Gastroesophageal sphincter (tissue), 4 donors: ENCODE measurements around the gene TAF15. TPM values are rescaled to one million over a fixed set of nuclear protein-coding genes. Genes with fewer than 3 reads are reported as not detected.

ENCODE experiments used
- ATAC-seq: fragments of 150-250 bp; one replicate; pipeline ENCODE4 v1.9.1; 2016; ENCODE audit warnings: mild to moderate bottlenecking, moderate library complexity
- H3K27ac ChIP-seq, 4 donors: fragments of 200-600 bp; sonication (generic) in 3 of 4; 1 replicate in 3 of 4; 2 replicates in 1 of 4; pipeline ENCODE4 v1.5.1; 2016 to 2019
- H3K27me3 ChIP-seq: fragments of 200-600 bp; sonication (generic); one replicate; pipeline ENCODE4 v1.5.1; 2019
- H3K36me3 ChIP-seq, 2 donors: fragments of 200-600 bp; sonication (generic); one replicate each; pipeline ENCODE4 v1.5.1; 2019; ENCODE audit warnings: control low read depth in 1 of 2
- H3K4me1 ChIP-seq, 3 donors: fragments of 200-600 bp; sonication (generic); 1 replicate in 2 of 3; 2 replicates in 1 of 3; pipeline ENCODE4 v1.5.1; 2016 to 2019; ENCODE audit warnings: control low read depth in 2 of 3
- H3K4me3 ChIP-seq, 2 donors: fragments of 200-600 bp; sonication (generic); one replicate each; pipeline ENCODE4 v1.5.1; 2019; ENCODE audit warnings: mild to moderate bottlenecking in 1 of 2, moderate library complexity in 1 of 2
- H3K9me3 ChIP-seq, 3 donors: fragments of 200-600 bp; sonication (generic); one replicate each; pipeline ENCODE4 v1.5.1; 2017 to 2019; ENCODE audit warnings: control low read depth in 2 of 3
- CTCF ChIP-seq, 4 experiments: fragments of 200-600 bp in 2 of 4; fragments of 450-650 bp in 2 of 4; sonication (generic) in 1 of 4; IDR thresholded peaks; one replicate each; pipeline ENCODE4 v1.5.1; 2017 to 2019; ENCODE audit warnings: antibody characterized with exemption in 4 of 4, mild to moderate bottlenecking in 2 of 4, moderate library complexity in 2 of 4
- EP300 ChIP-seq: sonication (generic); formaldehyde crosslinking; IDR thresholded peaks from one replicate; pipeline ENCODE4 v1.6.1; 2017; ENCODE audit warnings: antibody characterized with exemption, mild to moderate bottlenecking
- POLR2A ChIP-seq, 2 donors: fragments of 450-650 bp; IDR thresholded peaks; one replicate each; pipeline ENCODE4 v1.6.1; 2017; ENCODE audit warnings: antibody characterized with exemption in 2 of 2, mild to moderate bottlenecking in 2 of 2, moderate library complexity in 1 of 2
- POLR2AphosphoS5 ChIP-seq: sonication (generic); formaldehyde crosslinking; IDR thresholded peaks from one replicate; pipeline ENCODE4 v1.6.1; 2017; ENCODE audit warnings: antibody characterized with exemption
- WGBS, 2 donors: methylation state at CpG; one replicate each; pipeline ENCODE4 v1.1.5; 2018; ENCODE audit warnings: low coverage in 1 of 2; 5-methylcytosine and 5-hydroxymethylcytosine counted together
- total RNA-seq, 4 donors: library from RNA; depleted of rRNA; stranded (reverse); fragments of >200 nt; gene quantifications; one replicate each; pipeline ENCODE4 v1.1.0, GENCODE V29; 2016

TAF15 gene
- total RNA-seq, 4 donors from 2014 or later = 58.2 to 144 (median 109) TPM

GRCh38 chr17:35875072-35875799 is 66.0 kb downstream of the TAF15 start:
- ATAC-seq = no peak
- WGBS, 2 donors = 56 to 65% methylated on average over 4 to 5 of the region's 5 CpGs
- Histone ChIP-seq H3K27ac (no peak overlapping the region), H3K36me3 (no peaks in the 10 kb centered on the region), H3K9me3 (no peaks in the 10 kb centered on the region), H3K4me3 (no peak overlapping the region), H3K27me3 (no peaks in the 10 kb centered on the region), H3K4me1 (no peaks in the 10 kb centered on the region)
- TF ChIP-seq CTCF (IDR thresholded peaks at IDR 0.05) (no peak), POLR2A (IDR thresholded peaks at IDR 0.05) (no peak), EP300 (no peak), POLR2AphosphoS5 (no peak)

- Histone ChIP-seq H3K4me3 (no peak overlapping the region), H3K9me3 (no peaks in the 10 kb centered on the region), H3K4me1 (no peaks in the 10 kb centered on the region), H3K27me3 (no peaks in the 10 kb centered on the region), H3K36me3 (no peaks in the 10 kb centered on the region), H3K27ac (no peak overlapping the region)
- TF ChIP-seq CTCF (IDR thresholded peaks at IDR 0.05) (no peak), EP300 (no peak), POLR2A (IDR thresholded peaks at IDR 0.05) (no peak), POLR2AphosphoS5 (no peak)
- no peak for ATAC-seq
- 62 to 76% methylated on average over 3 of the region's 3 CpGs for WGBS, 2 donors
Observed at GRCh38 chr17:35875800-35876139, 66.5 kb downstream of the TAF15 start.

GRCh38 chr17:35876534-35876933 is 67.2 kb downstream of the TAF15 start:
- 59 to 77% methylated on average over 3 of the region's 3 CpGs for WGBS, 2 donors
- no peak for TF ChIP-seq POLR2A (IDR thresholded peaks at IDR 0.05)
- no peak for TF ChIP-seq POLR2AphosphoS5
- TF ChIP-seq EP300 = no peak
- no peak for TF ChIP-seq CTCF (IDR thresholded peaks at IDR 0.05)
- no peaks in the 10 kb centered on the region for H3K36me3 ChIP-seq
- H3K9me3 ChIP-seq = no peaks in the 10 kb centered on the region
- ATAC-seq = no peak
- no peaks in the 10 kb centered on the region for H3K4me1 ChIP-seq
- no peak overlapping the region for H3K27ac ChIP-seq
- no peaks in the 10 kb centered on the region for H3K27me3 ChIP-seq
- no peak overlapping the region for H3K4me3 ChIP-seq

- Histone ChIP-seq H3K4me1 (no peaks in the 10 kb centered on the region), H3K4me3 (no peak overlapping the region), H3K9me3 (no peaks in the 10 kb centered on the region), H3K27me3 (no peaks in the 10 kb centered on the region), H3K27ac (no peak overlapping the region), H3K36me3 (no peaks in the 10 kb centered on the region)
- no peak for ATAC-seq
- TF ChIP-seq EP300 = no peak
- TF ChIP-seq POLR2A (IDR thresholded peaks at IDR 0.05) = no peak
- no peak for TF ChIP-seq POLR2AphosphoS5
- no peak for TF ChIP-seq CTCF (IDR thresholded peaks at IDR 0.05)
Observed at GRCh38 chr17:35877345-35878029, 68.2 kb downstream of the TAF15 start.

GRCh38 chr17:35878361-35878760 is 69.1 kb downstream of the TAF15 start:
- H3K36me3 ChIP-seq = no peaks in the 10 kb centered on the region
- H3K27ac ChIP-seq = no peak overlapping the region
- no peaks in the 10 kb centered on the region for H3K9me3 ChIP-seq
- WGBS, 2 donors = 73% methylated on average over 2 of the region's 4 CpGs; no CpG with 5 or more reads in 1 of the 2 donors
- no peak for ATAC-seq
- H3K4me3 ChIP-seq = no peak overlapping the region
- no peaks in the 10 kb centered on the region for H3K27me3 ChIP-seq
- no peaks in the 10 kb centered on the region for H3K4me1 ChIP-seq
- TF ChIP-seq EP300 = no peak
- no peak for TF ChIP-seq CTCF (IDR thresholded peaks at IDR 0.05)
